Stimulated activated CD4-positive, alpha-beta T cell treated with anti-CD3 and anti-CD28 coated beads, Interleukin-15, amount 100 ng/mL, for 24 hours (primary cell): ENCODE results near the gene IL10RB.
"Not testable (repeated sequence)": the region's sequence is repeated elsewhere in the genome, so short reads cannot be mapped to it uniquely, and the experiment has no call there.

Source experiments
- DNase-seq: peaks from one replicate; pipeline ENCODE4 v3.0.0-alpha.2; 2020

The IL10RB gene

GRCh38 chr21:33305344-33305671 lies 39.1 kb downstream of the IL10RB start:
- DNase-seq, result no peak

GRCh38 chr21:33305938-33306337 lies 39.8 kb downstream of the IL10RB start:
- no peak for DNase-seq

- DNase-seq, result no peak
Measured at GRCh38 chr21:33308586-33309490, 42.7 kb downstream of the IL10RB start.

GRCh38 chr21:33309778-33310177 lies 43.6 kb downstream of the IL10RB start:
- DNase-seq, result no peak

GRCh38 chr21:33312121-33312520 lies 46.0 kb downstream of the IL10RB start:
- DNase-seq, result no peak

GRCh38 chr21:33313183-33313582 lies 47.0 kb downstream of the IL10RB start:
- DNase-seq, result no peak

GRCh38 chr21:33313611-33314010 lies 47.4 kb downstream of the IL10RB start:
- DNase-seq, result no peak

- no peak for DNase-seq
Measured at GRCh38 chr21:33314111-33314510, 47.9 kb downstream of the IL10RB start.

- DNase-seq, result no peak
Measured at GRCh38 chr21:33315946-33316710, 50.0 kb downstream of the IL10RB start.

- no peak for DNase-seq
Measured at GRCh38 chr21:33317145-33317544, 51.0 kb downstream of the IL10RB start.

- DNase-seq, result no peak
Measured at GRCh38 chr21:33317786-33318486, 51.8 kb downstream of the IL10RB start.

GRCh38 chr21:33321005-33321404 lies 54.8 kb downstream of the IL10RB start:
- DNase-seq, result not testable (repeated sequence)

- DNase-seq, result not testable (repeated sequence)
Measured at GRCh38 chr21:33323610-33324009, 57.4 kb downstream of the IL10RB start.

GRCh38 chr21:33324291-33325221 lies 58.4 kb downstream of the IL10RB start, which contains the start of gene IFNAR1:
Gene IFNAR1 (plus strand): TSS chr21:33324970. CDS start chr21:33325056, 86 bp downstream.
- DNase-seq, result peak; percentile 100

- DNase-seq, result peak; percentile 77
Measured at GRCh38 chr21:33325222-33326067, 59.3 kb downstream of the IL10RB start.

- DNase-seq, result no peak
Measured at GRCh38 chr21:33327326-33327725, 61.2 kb downstream of the IL10RB start.

GRCh38 chr21:33327792-33328433 lies 61.7 kb downstream of the IL10RB start:
- no peak for DNase-seq

GRCh38 chr21:33330726-33331125 lies 64.6 kb downstream of the IL10RB start:
- DNase-seq, result no peak

- DNase-seq, result no peak
Measured at GRCh38 chr21:33332143-33332542, 66.0 kb downstream of the IL10RB start.

GRCh38 chr21:33334191-33334590 lies 68.0 kb downstream of the IL10RB start:
- DNase-seq, result no peak

GRCh38 chr21:33334824-33335223 lies 68.7 kb downstream of the IL10RB start:
- no peak for DNase-seq
